Measurements from ENCODE around the gene GOLGA8J. TPM values are rescaled to one million over a fixed set of nuclear protein-coding genes. Genes with fewer than 3 reads are reported as not detected.

Gene GOLGA8J
- total and polyA plus RNA-seq, 10 of the 15 experiments (the other 5 are each of a cell fraction or from before 2014, with no cell fraction given): 0.23 TPM; not detected in 9

DNA sequence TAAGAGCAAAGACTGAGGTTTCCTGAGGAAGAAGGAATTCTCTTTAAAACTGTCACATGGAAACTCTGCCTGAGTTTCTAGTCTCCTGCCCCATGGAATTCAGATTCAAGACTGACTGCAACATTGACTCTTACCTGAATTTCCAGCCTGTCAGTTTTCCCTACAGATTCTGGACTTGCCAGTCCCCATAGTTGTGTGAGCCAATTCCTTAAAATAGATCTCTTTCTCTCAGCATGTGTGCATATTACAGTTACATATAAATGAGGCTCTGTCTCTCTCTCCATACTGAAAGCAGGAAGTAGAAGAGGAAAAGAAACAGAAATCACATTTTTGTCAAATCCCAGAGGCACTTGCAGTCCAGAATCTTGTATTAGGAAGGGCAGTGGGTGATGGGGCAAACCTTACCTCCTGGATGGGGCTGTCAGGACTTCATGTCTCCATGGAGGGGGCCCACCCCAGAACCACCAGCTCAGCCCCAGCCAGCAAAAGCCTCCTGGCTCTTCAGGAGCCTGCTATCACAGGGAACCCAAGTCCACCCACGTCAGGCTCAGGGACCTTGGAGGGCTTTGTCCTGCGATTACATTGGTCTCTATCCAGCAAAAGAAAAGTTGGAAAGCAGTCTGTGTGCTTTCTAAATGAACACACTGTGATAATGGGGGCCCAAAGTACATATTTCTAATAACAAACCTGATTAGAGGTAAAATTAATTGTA lies 18.8 kb upstream of the GOLGA8J start (continued):
- TF ChIP-seq, protein P1, sequence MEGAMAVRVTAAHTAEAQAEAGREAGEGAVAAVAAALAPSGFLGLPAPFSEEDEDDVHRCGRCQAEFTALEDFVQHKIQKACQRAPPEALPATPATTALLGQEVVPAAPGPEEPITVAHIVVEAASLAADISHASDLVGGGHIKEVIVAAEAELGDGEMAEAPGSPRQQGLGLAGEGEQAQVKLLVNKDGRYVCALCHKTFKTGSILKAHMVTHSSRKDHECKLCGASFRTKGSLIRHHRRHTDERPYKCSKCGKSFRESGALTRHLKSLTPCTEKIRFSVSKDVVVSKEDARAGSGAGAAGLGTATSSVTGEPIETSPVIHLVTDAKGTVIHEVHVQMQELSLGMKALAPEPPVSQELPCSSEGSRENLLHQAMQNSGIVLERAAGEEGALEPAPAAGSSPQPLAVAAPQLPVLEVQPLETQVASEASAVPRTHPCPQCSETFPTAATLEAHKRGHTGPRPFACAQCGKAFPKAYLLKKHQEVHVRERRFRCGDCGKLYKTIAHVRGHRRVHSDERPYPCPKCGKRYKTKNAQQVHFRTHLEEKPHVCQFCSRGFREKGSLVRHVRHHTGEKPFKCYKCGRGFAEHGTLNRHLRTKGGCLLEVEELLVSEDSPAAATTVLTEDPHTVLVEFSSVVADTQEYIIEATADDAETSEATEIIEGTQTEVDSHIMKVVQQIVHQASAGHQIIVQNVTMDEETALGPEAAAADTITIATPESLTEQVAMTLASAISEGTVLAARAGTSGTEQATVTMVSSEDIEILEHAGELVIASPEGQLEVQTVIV (IDR thresholded peaks at IDR 0.05; ENCODE audit: borderline replicate concordance, partially characterized antibody): no peak
- no peak for TF ChIP-seq MYC (IDR thresholded peaks at IDR 0.05; ENCODE audit: insufficient read depth, insufficient read length, insufficient replicate concordance, low read length, severe bottlenecking)

DNA sequence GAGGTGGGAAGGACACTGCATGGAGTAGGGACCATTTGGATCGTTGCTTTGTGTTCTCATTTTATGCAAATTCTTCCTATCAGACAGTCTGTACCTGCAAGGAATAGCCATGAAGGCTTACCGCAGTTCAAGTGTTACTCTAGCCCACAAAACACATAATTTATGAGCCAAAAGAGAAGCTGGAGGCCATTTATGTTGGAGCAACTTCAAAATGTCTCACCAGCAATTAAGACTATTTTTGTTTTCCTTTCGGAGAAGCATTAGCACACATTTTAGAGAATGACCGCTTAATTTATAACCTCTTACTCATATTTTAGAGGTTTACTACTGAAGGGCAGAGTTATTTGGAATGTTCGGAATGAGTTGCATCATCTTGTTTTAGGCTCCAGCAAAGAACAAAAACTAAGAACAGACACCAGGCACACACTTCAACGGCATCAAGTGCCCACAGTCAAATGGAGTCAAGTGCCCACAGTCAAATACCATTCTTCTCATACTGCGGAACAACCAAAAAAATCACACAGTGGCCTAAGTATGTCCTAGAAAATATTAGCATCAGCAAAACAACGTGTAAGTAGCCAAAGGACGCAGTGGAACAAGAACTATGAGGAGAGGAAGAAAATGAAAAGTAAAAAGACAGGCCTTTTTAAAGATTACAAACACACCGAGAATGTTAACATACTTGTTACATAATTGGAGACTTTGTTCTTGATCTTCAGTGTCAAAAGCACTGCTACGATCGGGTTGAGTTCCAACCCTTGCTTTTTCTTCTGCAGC lies 17.5 kb upstream of the GOLGA8J start:
- RAD21 ChIA-PET (ENCODE audit: unreplicated experiment): no interaction called here
- ATAC-seq (no peak), FAIRE-seq (no peak), DNase-seq (ENCODE audit: low read depth, low spot score) (no peak)
- Histone ChIP-seq H3K4me2 (ENCODE audit: control insufficient read depth, insufficient read depth) (no peak overlapping the region), H3K9ac (ENCODE audit: control insufficient read depth, insufficient read depth, low read length) (no peak overlapping the region), H3K4me3 (no peak overlapping the region), H3K27ac (ENCODE audit: control insufficient read depth, insufficient read depth) (no peak overlapping the region), H3K79me2 (ENCODE audit: control insufficient read depth, insufficient read depth, low read length) (no peaks in the 10 kb centered on the region), H3K4me1 (ENCODE audit: control insufficient read depth, insufficient read depth, low read length) (no peaks in the 10 kb centered on the region), H4K20me1 (ENCODE audit: control insufficient read depth, insufficient read depth) (no peaks in the 10 kb centered on the region), H3K36me3 (ENCODE audit: control insufficient read depth in 2 of 2, insufficient read depth in 2 of 2, low read length in 1 of 2) (no peaks in the 10 kb centered on the region), H3K27me3 (replicated peaks in 1 of 2; ENCODE audit: control insufficient read depth in 2 of 2, insufficient read depth in 2 of 2, low read length in 1 of 2) (no peaks in the 10 kb centered on the region), H2AFZ (ENCODE audit: control insufficient read depth, low read depth, low read length) (no peak overlapping the region), H3K9me3 (replicated peaks; ENCODE audit: control insufficient read depth, insufficient read depth, low read length) (no peaks in the 10 kb centered on the region)
- POLR2A ChIA-PET: no interaction called here
- SMC1A ChIA-PET (ENCODE audit: uncharacterized antibody, unreplicated experiment): no interaction called here
- intact Hi-C loops (cut with micrococcal nuclease; ENCODE audit: unreplicated experiment) (no loop called here), in situ Hi-C loops (cut with MboI) (loop anchor here (25.0 kb wide), 1 partner anchor 953 kb away; no protein-coding TSS in a partner anchor)
- WGBS (ENCODE audit: insufficient coverage, insufficient replicate concordance, low lambda C conversion rate, missing lambda C conversion rate): 35% methylated on average over 12 of the region's 12 CpGs
- CTCF ChIA-PET: interaction anchor here (0.6 kb wide), 1 partner anchor 923 kb away, joined by 3 read pairs; no protein-coding TSS in a partner anchor
- no TSS peak for BruUV-seq (replicated peaks)
- TF ChIP-seq, protein P2, sequence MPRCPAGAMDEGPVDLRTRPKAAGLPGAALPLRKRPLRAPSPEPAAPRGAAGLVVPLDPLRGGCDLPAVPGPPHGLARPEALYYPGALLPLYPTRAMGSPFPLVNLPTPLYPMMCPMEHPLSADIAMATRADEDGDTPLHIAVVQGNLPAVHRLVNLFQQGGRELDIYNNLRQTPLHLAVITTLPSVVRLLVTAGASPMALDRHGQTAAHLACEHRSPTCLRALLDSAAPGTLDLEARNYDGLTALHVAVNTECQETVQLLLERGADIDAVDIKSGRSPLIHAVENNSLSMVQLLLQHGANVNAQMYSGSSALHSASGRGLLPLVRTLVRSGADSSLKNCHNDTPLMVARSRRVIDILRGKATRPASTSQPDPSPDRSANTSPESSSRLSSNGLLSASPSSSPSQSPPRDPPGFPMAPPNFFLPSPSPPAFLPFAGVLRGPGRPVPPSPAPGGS (IDR thresholded peaks at IDR 0.05; ENCODE audit: borderline replicate concordance, insufficient read depth, low read depth, low read length, poor library complexity, severe bottlenecking): no peak
- TF ChIP-seq SMAD5 (IDR thresholded peaks at IDR 0.05; ENCODE audit: low read depth) (no peak), JUND (IDR thresholded peaks at IDR 0.05; ENCODE audit: low read depth, low read length) (no peak), PAX8 (IDR thresholded peaks at IDR 0.05) (no peak), MTA2 (IDR thresholded peaks at IDR 0.05; ENCODE audit: low read depth) (no peak), DPF2 (IDR thresholded peaks at IDR 0.05) (no peak), RB1 (IDR thresholded peaks at IDR 0.05; ENCODE audit: borderline replicate concordance) (no peak), SPI1 (IDR thresholded peaks at IDR 0.05; ENCODE audit: borderline replicate concordance, insufficient read depth, low read depth, low read length) (no peak), NFIC (IDR thresholded peaks at IDR 0.05; ENCODE audit: low read depth, low read length) (no peak), EGR1 (IDR thresholded peaks at IDR 0.05; ENCODE audit: borderline replicate concordance in 1 of 2, low read depth in 2 of 2, low read length in 2 of 2) (no peak), RBBP5 (conservative IDR thresholded peaks at IDR 0.05) (no peak)

All from GM12878 (cell line).